Psoas muscle (tissue), 8 donors: ENCODE results near the gene VMP1. TPM values are rescaled to one million over a fixed set of nuclear protein-coding genes. Genes with fewer than 3 reads are reported as not detected.

Source experiments
- ATAC-seq, 4 donors: fragments of 200-7000 bp; cut with Tn5 transposase; one replicate each; pipeline ENCODE4 v1.9.1; 2020; ENCODE audit warnings: moderate library complexity in 3 of 4, mild to moderate bottlenecking in 2 of 4
- DNase-seq, 2 donors: peaks; one replicate each; pipeline ENCODE4 v3.0.0-alpha.2; 2020
- H3K27ac ChIP-seq: fragments of 200-600 bp; one replicate; pipeline ENCODE4 v1.8.0; 2022
- H3K27me3 ChIP-seq, 3 donors: fragments of 200-600 bp in 1 of 3; one replicate each; pipeline versions ENCODE4 v1.6.1 to v1.8.0; 2013 to 2022; ENCODE audit warnings: low read length in 2 of 3, mild to moderate bottlenecking in 2 of 3, moderate library complexity in 1 of 3; ENCODE audit not compliant: insufficient read depth in 3 of 3
- H3K36me3 ChIP-seq, 2 donors: fragments of 200-600 bp in 1 of 2; one replicate each; pipeline versions ENCODE4 v1.6.1 to v1.8.0; 2013 to 2022; ENCODE audit warnings: low read depth in 1 of 2, mild to moderate bottlenecking in 1 of 2, moderate library complexity in 1 of 2; ENCODE audit not compliant: insufficient read depth in 1 of 2
- H3K4me1 ChIP-seq: fragments of 200-600 bp; one replicate; pipeline ENCODE4 v1.8.0; 2022
- H3K4me3 ChIP-seq: fragments of 200-600 bp; one replicate; pipeline ENCODE4 v1.8.0; 2022; ENCODE audit warnings: mild to moderate bottlenecking
- H3K9me3 ChIP-seq: fragments of 200-600 bp; one replicate; pipeline ENCODE4 v1.8.0; 2022
- CTCF ChIP-seq: fragments of 200-600 bp; IDR thresholded peaks from one replicate; pipeline ENCODE4 v1.8.0; 2022; ENCODE audit warnings: antibody characterized with exemption
- WGBS, 3 donors: extraction: QIAGEN DNeasy Blood & Tissue Kit; methylation state at CpG; one replicate each; pipeline versions ENCODE4 v1.1.6 to v1.1.7; 2013; 5-methylcytosine and 5-hydroxymethylcytosine counted together
- intact Hi-C, 2 donors: fragments of 100-400 bp; cut with DNase I; formaldehyde crosslinking; loops; one replicate each; pipeline versions ENCODE4 v1.11.0 to v1.14.2; 2022
- polyA plus RNA-seq, 3 donors: library from polyadenylated mRNA; stranded (reverse); fragments of 200-250 nt; gene quantifications; one replicate each; pipeline ENCODE4 v1.2.3, GENCODE V29; 2013
- total RNA-seq, 4 donors: library from RNA; stranded (reverse); fragmentation: NEBNext Ultra II Directional in 2 of 4; extraction: Animal tissue kit (Norgen Biotek cat#: 25700) in 2 of 4; gene quantifications; one replicate each; pipeline versions ENCODE4 v1.2.1 to v1.2.4, GENCODE V29; 2021 to 2023
- donor health status: healthy with polysubstance abuse.
- donor health status: DM: no; HTN: no; CAD: no; lungs with moderate emphysema.
- donor health status: Bipolar disorder and iron deficiency.
- donor health status: healthy.
- donor health status: DM: yes; HTN: yes; CAD: no.
- donor health status: DM: no; HTN: no; CAD: no.
- donor health status: DM: no; HTN: no; CAD: no.
- donor health status: DM: yes; HTN: yes; CAD: no.

VMP1 gene
- total and polyA plus RNA-seq, 7 donors = 31.3 to 115 (median 60.5) TPM

- no peak overlapping the region for H3K4me3 ChIP-seq
- H3K9me3 ChIP-seq = no peaks in the 10 kb centered on the region
- ATAC-seq (no peak), DNase-seq (no peak)
- WGBS, 3 donors = 94 to 100% (median 98%) methylated on average over 1 of the region's 1 CpG
- intact Hi-C loops = loop anchor here (5.0 to 10.0 kb wide), 2 partner anchors 385 to 387 kb away; no protein-coding TSS in a partner anchor
- H3K4me1 ChIP-seq = no peaks in the 10 kb centered on the region
- H3K27me3 ChIP-seq = no peaks in the 10 kb centered on the region
- peaks cover 12 to 99% of the 10 kb centered on the region in 2 donors for H3K36me3 ChIP-seq
- no peak for TF ChIP-seq CTCF
- H3K27ac ChIP-seq = no peak overlapping the region
Observed at GRCh38 chr17:59669944-59670343, 37.5 kb upstream of the VMP1 start.

DNA sequence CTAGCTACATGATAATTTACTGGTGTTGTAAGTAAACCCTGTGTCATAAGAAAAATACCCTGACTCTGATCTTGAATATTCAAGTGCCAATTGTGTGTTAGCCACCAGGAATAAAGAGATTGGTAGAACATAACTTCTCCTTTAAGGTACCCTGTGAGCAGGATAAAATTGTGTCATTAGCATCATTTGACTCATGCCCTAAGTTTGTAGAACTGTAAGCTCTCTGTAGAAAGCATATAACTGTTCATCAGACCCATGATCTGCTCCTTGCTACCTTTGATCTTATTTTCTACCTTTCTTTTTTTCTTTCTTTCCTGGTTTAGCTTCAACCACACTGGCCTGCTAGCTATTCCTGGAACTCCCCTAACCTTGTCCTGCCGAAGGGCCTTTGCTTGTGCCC, 36.1 kb upstream of the VMP1 start:
- no peak overlapping the region for H3K27ac ChIP-seq
- no peak overlapping the region for H3K4me3 ChIP-seq
- H3K36me3 ChIP-seq = peaks cover 7 to 99% of the 10 kb centered on the region in 2 donors
- intact Hi-C loops = loop anchor here (5.0 to 10.0 kb wide), 2 partner anchors 383 to 386 kb away; no protein-coding TSS in a partner anchor
- TF ChIP-seq CTCF = no peak
- 76 to 88% (median 82%) methylated on average over 1 of the region's 1 CpG for WGBS, 3 donors
- no peaks in the 10 kb centered on the region for H3K9me3 ChIP-seq
- H3K4me1 ChIP-seq = no peaks in the 10 kb centered on the region
- ATAC-seq (no peak), DNase-seq (no peak)
- no peaks in the 10 kb centered on the region for H3K27me3 ChIP-seq

DNA sequence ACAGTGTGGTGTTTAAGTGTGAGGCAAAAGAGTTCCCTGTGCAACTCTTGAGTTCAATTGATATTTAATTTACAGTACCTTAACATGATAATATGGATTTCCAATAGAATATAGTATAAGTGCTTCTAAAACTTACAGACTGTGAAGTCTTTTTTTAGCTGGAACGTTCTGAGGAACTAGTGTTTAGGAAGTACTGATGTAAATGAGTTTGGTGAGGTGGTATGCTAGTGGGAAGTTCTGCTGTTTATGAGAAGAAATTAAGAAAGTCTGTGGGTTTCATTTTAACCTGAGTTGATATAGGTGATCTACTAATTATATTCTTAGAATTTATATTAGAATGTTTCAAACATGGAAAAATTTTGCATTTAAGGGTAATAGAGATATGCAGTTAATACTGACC, 32.2 kb upstream of the VMP1 start:
- Histone ChIP-seq H3K27me3 (no peaks in the 10 kb centered on the region), H3K4me3 (no peak overlapping the region), H3K4me1 (no peaks in the 10 kb centered on the region), H3K27ac (no peak overlapping the region), H3K9me3 (no peaks in the 10 kb centered on the region), H3K36me3 (peaks cover 9 to 99% of the 10 kb centered on the region in 2 donors)
- ATAC-seq (no peak), DNase-seq (no peak)
- WGBS, 3 donors = 63 to 70% (median 64%) methylated on average over 1 of the region's 1 CpG
- intact Hi-C loops = loop anchor here in 1 of 2 donors (10.0 kb wide), 1 partner anchor 380 kb away; no protein-coding TSS in a partner anchor
- TF ChIP-seq CTCF = no peak

DNA sequence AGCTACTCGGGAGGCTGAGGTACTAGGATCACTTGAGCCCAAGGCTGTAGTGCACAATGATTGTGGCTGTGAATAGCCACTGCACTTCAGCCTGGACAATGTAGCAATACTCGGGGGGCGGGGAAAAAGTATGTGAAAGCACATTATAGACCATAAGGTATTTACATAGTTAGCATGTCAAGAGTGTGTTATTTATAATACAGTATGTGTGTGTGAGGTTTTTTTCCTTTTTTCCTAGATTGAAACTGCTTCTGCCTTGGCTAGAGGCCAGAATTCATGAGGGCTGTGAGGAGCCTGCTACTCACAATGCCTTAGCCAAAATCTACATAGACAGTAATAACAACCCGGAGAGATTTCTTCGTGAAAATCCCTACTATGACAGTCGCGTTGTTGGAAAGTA, 30.7 kb upstream of the VMP1 start:
- Histone ChIP-seq H3K9me3 (no peaks in the 10 kb centered on the region), H3K27me3 (no peaks in the 10 kb centered on the region), H3K36me3 (peaks cover 16 to 99% of the 10 kb centered on the region in 2 donors), H3K27ac (no peak overlapping the region), H3K4me1 (no peaks in the 10 kb centered on the region), H3K4me3 (no peak overlapping the region)
- 84 to 89% (median 88%) methylated on average over 7 of the region's 7 CpGs for WGBS, 3 donors
- peak in 1 of 4 donors; percentile 37 for ATAC-seq
- intact Hi-C loops = loop anchor here in 1 of 2 donors (10.0 kb wide), 1 partner anchor 378 kb away; no protein-coding TSS in a partner anchor
- no peak for DNase-seq
- TF ChIP-seq CTCF = no peak

- no peak overlapping the region for H3K4me3 ChIP-seq
- 46 to 80% (median 49%) methylated on average over 2 of the region's 2 CpGs for WGBS, 3 donors
- intact Hi-C loops = loop anchor here in 1 of 2 donors (10.0 kb wide), 1 partner anchor 376 kb away; no protein-coding TSS in a partner anchor
- H3K9me3 ChIP-seq = no peaks in the 10 kb centered on the region
- ATAC-seq (no peak), DNase-seq (no peak)
- H3K27me3 ChIP-seq = no peaks in the 10 kb centered on the region
- TF ChIP-seq CTCF = no peak
- H3K36me3 ChIP-seq = peaks cover 21 to 100% of the 10 kb centered on the region in 2 donors
- H3K27ac ChIP-seq = no peak overlapping the region
- no peaks in the 10 kb centered on the region for H3K4me1 ChIP-seq
Observed at GRCh38 chr17:59678918-59679317, 28.5 kb upstream of the VMP1 start.
